HepG2 (cell line): Measurements from ENCODE around the gene GDF15. TPM values are rescaled to one million over a fixed set of nuclear protein-coding genes. Genes with fewer than 3 reads are reported as not detected.

Experiments used
- ATAC-seq: fragments of 200-7000 bp; cut with Tn5 transposase; 3 replicates; pipeline ENCODE4 v1.9.1; 2020; ENCODE audit warnings: mild to moderate bottlenecking, moderate library complexity
- BruUV-seq: library from RNA; stranded (reverse); fragments of 400-500 nt; replicated peaks from 2 replicates; lab custom pipeline; 2021; lab: Mats Ljungman, UMichigan
- CTCF ChIA-PET: fragments of 300-600 bp; formaldehyde crosslinking; extraction: SDS; loops from one replicate; lab custom pipeline; 2021; ENCODE audit warnings: low total read pairs, inconsistent platforms, low intra/inter-chr PET ratio; lab: Yijun Ruan, JAX
- POLR2A ChIA-PET: fragments of 350-600 bp; sonication (Branson Sonifier 250); formaldehyde crosslinking; loops from one replicate; lab custom pipeline; 2020; ENCODE audit warnings: antibody characterized with exemption, inconsistent platforms; lab: Yijun Ruan, JAX
- DNase-seq: peaks from one replicate; pipeline ENCODE4 v3.0.0-alpha.2; 2015; ENCODE audit warnings: low spot score
- FAIRE-seq: peaks from 3 replicates; lab custom pipeline; 2011; peaks lifted over from hg19 to GRCh38; lab: Jason Lieb, UNC
- H2AFZ ChIP-seq: one replicate; pipeline ENCODE4 v1.6.1; 2011; ENCODE audit warnings: low read length, inconsistent platforms
- H3K27ac ChIP-seq: fragments of 300-600 bp; 3 replicates; pipeline ENCODE4 v1.8.0; 2011; ENCODE audit warnings: mixed run types, mild to moderate bottlenecking, mixed read lengths, low read length, inconsistent platforms; ENCODE audit not compliant: insufficient read depth; ENCODE audit errors: extremely low read length
- H3K27me3 ChIP-seq, 2 experiments: fragments of 200-600 bp in 1 of 2; 2 replicates in 1 of 2; 3 replicates in 1 of 2; pipeline versions ENCODE4 v1.6.0 to v1.8.0; 2011; ENCODE audit warnings: low read length in 2 of 2, mild to moderate bottlenecking in 2 of 2, moderate library complexity in 2 of 2, inconsistent platforms in 1 of 2; ENCODE audit not compliant: insufficient read depth in 2 of 2, control insufficient read depth in 1 of 2
- H3K36me3 ChIP-seq, 2 experiments: fragments of 200-600 bp in 1 of 2; replicated peaks in 1 of 2; 2 replicates in 1 of 2; 3 replicates in 1 of 2; pipeline versions ENCODE4 v1.5.1 to v1.8.0; 2011; ENCODE audit warnings: low read length in 2 of 2, inconsistent platforms in 1 of 2; ENCODE audit not compliant: insufficient read depth in 2 of 2, control insufficient read depth in 1 of 2
- H3K4me1 ChIP-seq: 2 replicates; pipeline ENCODE4 v1.5.1; 2012; ENCODE audit warnings: low read length, inconsistent platforms; ENCODE audit not compliant: insufficient read depth
- H3K4me2 ChIP-seq: 2 replicates; pipeline ENCODE4 v1.6.0; 2011; ENCODE audit warnings: low read depth, low read length, inconsistent platforms
- H3K4me3 ChIP-seq, 3 experiments: fragments of 200-600 bp in 1 of 3; sonication (generic), shearing (Covaris generic) in 1 of 3; replicated peaks in 1 of 3; 2 replicates each; pipeline ENCODE4 v1.5.1; 2011 to 2016; ENCODE audit warnings: low read length in 3 of 3, inconsistent platforms in 2 of 3, low read depth in 2 of 3, mild to moderate bottlenecking in 2 of 3, control low read depth in 1 of 3, mixed read lengths in 1 of 3; ENCODE audit not compliant: insufficient read depth in 1 of 3
- H3K79me2 ChIP-seq: one replicate; pipeline ENCODE4 v1.6.1; 2011; ENCODE audit warnings: low read length, inconsistent platforms; ENCODE audit not compliant: insufficient read depth
- H3K9ac ChIP-seq: 2 replicates; pipeline ENCODE4 v1.6.0; 2011; ENCODE audit warnings: mild to moderate bottlenecking, low read depth, low read length, inconsistent platforms; ENCODE audit not compliant: insufficient read depth
- H3K9me3 ChIP-seq: 2 replicates; pipeline ENCODE4 v1.5.1; 2012; ENCODE audit warnings: mild to moderate bottlenecking, low read length
- H4K20me1 ChIP-seq: 2 replicates; pipeline ENCODE4 v1.6.0; 2011; ENCODE audit warnings: inconsistent platforms, mild to moderate bottlenecking, low read length, moderate library complexity; ENCODE audit not compliant: insufficient read depth
- ATAD3A ChIP-seq: sonication (generic); formaldehyde crosslinking; IDR thresholded peaks from 2 replicates; pipeline ENCODE4 v1.4.0; 2020; ENCODE audit warnings: missing genetic modification reagents
- IRX3 ChIP-seq: sonication (generic); formaldehyde crosslinking; IDR thresholded peaks from 2 replicates; pipeline ENCODE4 v1.8.1; 2023; ENCODE audit warnings: mild to moderate bottlenecking, low read depth, missing genetic modification reagents, borderline replicate concordance
- SUZ12 ChIP-seq: fragments of 150-350 bp; IDR thresholded peaks from 2 replicates; pipeline ENCODE4 v1.6.1; 2014; ENCODE audit warnings: low read depth, low read length
- ZBED4 ChIP-seq: sonication (generic); formaldehyde crosslinking; IDR thresholded peaks from 2 replicates; pipeline ENCODE4 v1.4.0; 2020; ENCODE audit warnings: missing genetic modification reagents, borderline replicate concordance
- ZBTB3 ChIP-seq: sonication (generic); formaldehyde crosslinking; IDR thresholded peaks from 2 replicates; pipeline ENCODE4 v1.4.0; 2020; ENCODE audit warnings: low read depth, mild to moderate bottlenecking, moderate library complexity, missing genetic modification reagents, borderline replicate concordance
- ZNF280B ChIP-seq: sonication (generic); formaldehyde crosslinking; IDR thresholded peaks from 2 replicates; pipeline ENCODE4 v1.5.0; 2020; ENCODE audit warnings: missing genetic modification reagents, mild to moderate bottlenecking, borderline replicate concordance
- ZNF350 ChIP-seq: sonication (generic); formaldehyde crosslinking; IDR thresholded peaks from 2 replicates; pipeline ENCODE4 v1.4.0; 2020; ENCODE audit warnings: mild to moderate bottlenecking, low read depth, missing genetic modification reagents, borderline replicate concordance
- ZSCAN20 ChIP-seq: sonication (generic); formaldehyde crosslinking; IDR thresholded peaks from 2 replicates; pipeline ENCODE4 v1.4.0; 2020; ENCODE audit warnings: missing genetic modification reagents, mild to moderate bottlenecking, borderline replicate concordance
- ZSCAN21 ChIP-seq: sonication (generic); formaldehyde crosslinking; IDR thresholded peaks from 2 replicates; pipeline ENCODE4 v1.8.0; 2022; ENCODE audit warnings: mild to moderate bottlenecking, missing genetic modification reagents, moderate library complexity, borderline replicate concordance
- WGBS: methylation state at CpG from one replicate; pipeline ENCODE4 v1.1.6; 2017; ENCODE audit warnings: low lambda C conversion rate; 5-methylcytosine and 5-hydroxymethylcytosine counted together
- in situ Hi-C: cut with HindIII; loops from 2 replicates; pipeline ENCODE4 v1.10.0; 2017; ENCODE audit warnings: low pct_unique_long_range_greater_than_20kb; ENCODE audit not compliant: extremely low pct_ligation_motif_present
- intact Hi-C: fragments of 100-400 bp; cut with micrococcal nuclease; formaldehyde crosslinking; loops from one replicate; pipeline ENCODE4 v1.10.0; 2022; ENCODE audit not compliant: unreplicated experiment
- polyA plus RNA-seq, 8 experiments: library from polyadenylated mRNA; depleted of rRNA in 3 of 8; stranded (reverse) in 7 of 8; unstranded in 1 of 8; fragments of >200 nt; fragmentation: Illumina TruSeq in 4 of 8; extraction: Trizol in 4 of 8; gene quantifications; 2 replicates each; pipeline versions ENCODE4 v1.2.1 to v1.2.3, GENCODE V29; 2011 to 2016; ENCODE audit warnings: low read depth in 4 of 8, missing spikeins in 1 of 8, mixed read lengths in 1 of 8; ENCODE audit not compliant: insufficient read depth in 1 of 8
- total RNA-seq, 5 experiments: library from RNA; depleted of rRNA; stranded (reverse); fragments of >200 nt; fragmentation: Illumina TruSeq; extraction: Trizol; gene quantifications; 2 replicates each; pipeline ENCODE4 v1.2.3, GENCODE V29; 2016; ENCODE audit warnings: low read depth in 1 of 5
- TF ChIP-seq, protein P1 (sequence below), 2 experiments: sonication (generic) in 1 of 2; formaldehyde crosslinking in 1 of 2; IDR thresholded peaks; 2 replicates each; pipeline versions ENCODE4 v1.4.0 to v1.6.1; 2018 to 2020; ENCODE audit warnings: missing genetic modification reagents in 2 of 2, borderline replicate concordance in 1 of 2, low read depth in 1 of 2, mild to moderate bottlenecking in 1 of 2, missing biosample characterization in 1 of 2

Gene GDF15
- total and polyA plus RNA-seq, 2 of the 13 experiments (the other 11 are each of a cell fraction or from before 2014, with no cell fraction given): 146 to 422 TPM

GRCh38 chr19:18437491-18438330, 51.8 kb downstream of the GDF15 start, which contains the start of gene ISYNA1 (continued):
- TF ChIP-seq, protein P1, sequence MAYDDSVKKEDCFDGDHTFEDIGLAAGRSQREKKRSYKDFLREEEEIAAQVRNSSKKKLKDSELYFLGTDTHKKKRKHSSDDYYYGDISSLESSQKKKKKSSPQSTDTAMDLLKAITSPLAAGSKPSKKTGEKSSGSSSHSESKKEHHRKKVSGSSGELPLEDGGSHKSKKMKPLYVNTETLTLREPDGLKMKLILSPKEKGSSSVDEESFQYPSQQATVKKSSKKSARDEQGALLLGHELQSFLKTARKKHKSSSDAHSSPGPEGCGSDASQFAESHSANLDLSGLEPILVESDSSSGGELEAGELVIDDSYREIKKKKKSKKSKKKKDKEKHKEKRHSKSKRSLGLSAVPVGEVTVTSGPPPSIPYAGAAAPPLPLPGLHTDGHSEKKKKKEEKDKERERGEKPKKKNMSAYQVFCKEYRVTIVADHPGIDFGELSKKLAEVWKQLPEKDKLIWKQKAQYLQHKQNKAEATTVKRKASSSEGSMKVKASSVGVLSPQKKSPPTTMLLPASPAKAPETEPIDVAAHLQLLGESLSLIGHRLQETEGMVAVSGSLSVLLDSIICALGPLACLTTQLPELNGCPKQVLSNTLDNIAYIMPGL (CRISPR knock-in tag; IDR thresholded peaks at IDR 0.05; ENCODE audit: borderline replicate concordance in 1 of 2, low read depth in 1 of 2): peak in 1 of 2 experiments; percentile 47; a peak in 1 of 4 replicates

DNA sequence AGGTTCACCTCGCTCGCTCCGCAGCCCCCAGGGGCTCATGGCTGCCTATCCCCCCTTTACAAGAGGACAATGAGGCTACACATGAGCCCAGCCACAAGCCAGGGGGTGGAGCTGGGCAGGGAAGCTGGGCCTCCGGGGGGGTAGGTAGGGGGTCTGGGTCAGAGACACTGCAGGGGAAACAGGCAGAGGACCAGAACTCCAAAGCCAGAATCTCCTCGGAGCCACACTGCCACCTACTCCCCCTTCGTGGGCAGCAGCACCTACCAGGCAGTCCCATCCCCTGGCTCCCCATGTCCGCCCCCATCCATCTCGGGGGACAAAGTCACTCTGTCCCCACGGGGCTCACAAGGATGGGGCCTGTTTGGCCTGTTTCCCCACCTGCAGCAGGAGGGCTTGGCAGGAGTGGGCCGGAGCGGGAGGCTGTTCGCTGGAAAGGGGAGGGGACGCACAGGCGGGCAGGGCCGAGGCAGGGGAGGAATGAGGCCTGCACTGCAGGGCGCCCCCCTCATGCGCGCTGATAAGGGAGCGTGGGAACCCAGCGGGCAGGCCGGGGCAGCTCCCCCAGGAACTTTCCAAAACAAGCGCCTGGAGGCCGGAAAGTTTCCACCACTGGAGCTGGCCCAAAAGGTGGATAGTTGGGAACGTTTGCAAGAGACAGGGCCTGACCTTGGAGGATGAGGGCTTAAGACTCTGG, 52.5 kb downstream of the GDF15 start:
- H2AFZ ChIP-seq: no peak overlapping the region
- TF ChIP-seq ZNF280B (CRISPR knock-in tag): no peak
- no peak; the same call in 1 of the 2 replicates for TF ChIP-seq ZSCAN21 (CRISPR knock-in tag)
- no peak for TF ChIP-seq SUZ12
- no peak for TF ChIP-seq ZSCAN20 (CRISPR knock-in tag)
- TF ChIP-seq IRX3 (CRISPR knock-in tag): no peak
- TF ChIP-seq ZBTB3 (CRISPR knock-in tag): no peak
- no peak for TF ChIP-seq ATAD3A (CRISPR knock-in tag)
- no peak; the same call in 1 of the 2 replicates for TF ChIP-seq ZNF350 (CRISPR knock-in tag)
- TF ChIP-seq ZBED4 (CRISPR knock-in tag): no peak

More for the DNA sequence above, 52.5 kb downstream of the GDF15 start:
- H3K27me3 ChIP-seq: no peaks in the 10 kb centered on the region
- BruUV-seq: no TSS peak
- H3K9me3 ChIP-seq: no peaks in the 10 kb centered on the region
- DNase-seq (peak; percentile 63), ATAC-seq (peak; percentile 40), FAIRE-seq (no peak)
- peak overlapping the region; percentile 64 for H3K9ac ChIP-seq
- H3K79me2 ChIP-seq: no peaks in the 10 kb centered on the region
- H3K36me3 ChIP-seq: peaks cover under 1 to 2% of the 10 kb centered on the region in 2 experiments; a peak in 1 of 5 replicates
- WGBS: 2% methylated on average over 7 of the region's 24 CpGs
- in situ Hi-C loops (no loop called here), intact Hi-C loops (no loop called here)
- peak overlapping the region; percentile 29 to 75 (median 72) for H3K4me3 ChIP-seq
- ChIA-PET CTCF (no interaction called here), POLR2A (interaction anchor here (0.8 to 1.6 kb wide), 2 partner anchors 18 to 23 kb away, joined by 3 to 4 read pairs; no protein-coding TSS in a partner anchor)
- H3K4me1 ChIP-seq: peaks cover 45% of the 10 kb centered on the region
- H3K27ac ChIP-seq: peak overlapping the region; percentile 29
- H3K4me2 ChIP-seq: peak overlapping the region; percentile 95
- peaks cover 9% of the 10 kb centered on the region; the same call in 1 of the 2 replicates for H4K20me1 ChIP-seq
